Mesothelial cell of epicardium (in vitro differentiated cells): ENCODE data around the gene GNGT2. TPM values are rescaled to one million over a fixed set of nuclear protein-coding genes. Genes with fewer than 3 reads are reported as not detected.
A peak's percentile ranks its signal among the peaks of the same experiment; 100 is the strongest.

Experiments used
- DNase-seq, 2 experiments: peaks; one replicate each; pipeline ENCODE4 v3.0.0; 2021; ENCODE audit warnings: low spot score in 2 of 2; ENCODE audit not compliant: unreplicated experiment in 2 of 2
- H3K27ac Mint-ChIP-seq: 2 replicates; pipeline ENCODE4 v1.8.0; 2021; ENCODE audit warnings: mixed read lengths
- H3K27me3 Mint-ChIP-seq: 2 replicates; pipeline ENCODE4 v1.8.0; 2021; ENCODE audit warnings: low read depth, mixed read lengths
- H3K36me3 Mint-ChIP-seq: 2 replicates; pipeline ENCODE4 v1.8.0; 2021; ENCODE audit warnings: mixed read lengths
- H3K4me1 Mint-ChIP-seq: 2 replicates; pipeline ENCODE4 v1.8.0; 2021; ENCODE audit warnings: mixed read lengths
- H3K4me3 Mint-ChIP-seq: 2 replicates; pipeline ENCODE4 v1.8.0; 2021; ENCODE audit warnings: mild to moderate bottlenecking, moderate library complexity, mixed read lengths
- H3K9me3 Mint-ChIP-seq: 2 replicates; pipeline ENCODE4 v1.8.0; 2021; ENCODE audit warnings: mixed read lengths
- CTCF ChIP-seq: fragments of 200-600 bp; sonication (generic); IDR thresholded peaks from one replicate; pipeline ENCODE4 v1.5.0; 2021; ENCODE audit warnings: antibody characterized with exemption; ENCODE audit not compliant: unreplicated experiment
- total RNA-seq: library from RNA; stranded (reverse); gene quantifications from 3 replicates; pipeline ENCODE4 v1.2.1, GENCODE V29; 2021

Gene GNGT2
- total RNA-seq, 1 donor from 2014 or later = not detected

GRCh38 chr17:49229076-49229804 lies 18.9 kb upstream of the GNGT2 start:
- DNase-seq = no peak
- peaks cover 82% of the 10 kb centered on the region for H3K27me3 Mint-ChIP-seq
- no peak for TF ChIP-seq CTCF

GRCh38 chr17:49227436-49228261 lies 17.3 kb upstream of the GNGT2 start:
- no peak overlapping the region for H3K27ac Mint-ChIP-seq
- H3K9me3 Mint-ChIP-seq = no peaks in the 10 kb centered on the region
- no peak overlapping the region for H3K4me3 Mint-ChIP-seq
- peaks cover 11% of the 10 kb centered on the region for H3K4me1 Mint-ChIP-seq
- DNase-seq = peak in 1 of 2 experiments; percentile 77
- no peaks in the 10 kb centered on the region for H3K36me3 Mint-ChIP-seq
- peak; percentile 65 for TF ChIP-seq CTCF
- peaks cover 91% of the 10 kb centered on the region for H3K27me3 Mint-ChIP-seq

More at GRCh38 chr17:49229076-49229804, 18.9 kb upstream of the GNGT2 start:
- no peak overlapping the region for H3K27ac Mint-ChIP-seq
- H3K36me3 Mint-ChIP-seq = no peaks in the 10 kb centered on the region
- H3K4me1 Mint-ChIP-seq = peaks cover 5% of the 10 kb centered on the region
- no peaks in the 10 kb centered on the region for H3K9me3 Mint-ChIP-seq
- peak overlapping the region; percentile 55 for H3K4me3 Mint-ChIP-seq

GRCh38 chr17:49226771-49227435 lies 16.5 kb upstream of the GNGT2 start:
- H3K27ac Mint-ChIP-seq = no peak overlapping the region
- H3K4me1 Mint-ChIP-seq = peaks cover 11% of the 10 kb centered on the region
- DNase-seq = no peak
- TF ChIP-seq CTCF = no peak
- H3K4me3 Mint-ChIP-seq = no peak overlapping the region
- no peaks in the 10 kb centered on the region for H3K9me3 Mint-ChIP-seq
- H3K36me3 Mint-ChIP-seq = no peaks in the 10 kb centered on the region
- H3K27me3 Mint-ChIP-seq = peaks cover 97% of the 10 kb centered on the region

DNA sequence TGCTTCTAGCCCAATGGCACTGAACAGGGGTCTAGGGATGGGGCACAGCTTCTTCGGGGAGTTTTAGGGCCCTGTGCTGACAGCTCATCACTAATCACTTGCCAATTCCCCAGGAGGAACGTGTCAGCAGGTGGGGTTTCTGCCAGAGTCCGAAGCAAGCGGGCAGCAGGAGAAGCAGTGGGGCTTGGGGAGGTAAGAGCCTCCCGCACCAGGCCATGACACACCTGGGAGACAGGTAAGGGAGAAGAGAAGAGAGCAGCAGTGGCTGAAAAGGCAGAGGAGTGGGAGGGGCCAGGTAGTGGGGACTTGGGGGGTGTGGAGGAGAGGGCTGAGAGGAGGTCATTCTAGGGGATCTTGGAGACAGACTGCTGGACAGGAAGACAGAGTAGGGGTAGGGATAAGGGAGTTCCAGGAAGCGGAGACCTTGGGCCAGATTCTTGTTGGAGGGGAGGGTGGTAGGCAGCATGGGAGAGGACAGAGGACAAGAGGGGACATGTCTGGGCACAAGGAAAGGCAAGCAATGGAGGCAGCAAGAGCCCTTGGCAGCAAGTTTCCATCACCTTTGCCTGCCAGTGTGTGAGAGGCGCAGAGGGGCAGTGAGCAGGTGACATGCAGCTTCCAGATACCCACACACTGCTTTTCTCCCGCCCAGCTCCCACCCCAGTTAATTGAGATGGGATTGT lies 15.3 kb upstream of the GNGT2 start:
- Mint-ChIP-seq H3K9me3 (no peaks in the 10 kb centered on the region), H3K27me3 (peaks cover 91% of the 10 kb centered on the region), H3K4me3 (no peak overlapping the region), H3K4me1 (peaks cover 10% of the 10 kb centered on the region), H3K36me3 (no peaks in the 10 kb centered on the region), H3K27ac (no peak overlapping the region)
- DNase-seq = no peak
- TF ChIP-seq CTCF = no peak

- H3K9me3 Mint-ChIP-seq = no peaks in the 10 kb centered on the region
- H3K27me3 Mint-ChIP-seq = peaks cover 87% of the 10 kb centered on the region
- H3K4me3 Mint-ChIP-seq = peak overlapping the region; percentile 56
- no peak for DNase-seq
- TF ChIP-seq CTCF = no peak
- H3K36me3 Mint-ChIP-seq = no peaks in the 10 kb centered on the region
- peaks cover 10% of the 10 kb centered on the region for H3K4me1 Mint-ChIP-seq
- H3K27ac Mint-ChIP-seq = no peak overlapping the region
Observed at GRCh38 chr17:49224997-49225337, 14.6 kb upstream of the GNGT2 start.
